ENCODE results near the gene CLCN2.

Gene CLCN2

GRCh38 chr3:184321666-184322065 is 39.7 kb downstream of the CLCN2 start:
- no peak for DNase-seq

GRCh38 chr3:184320104-184320445 is 41.3 kb downstream of the CLCN2 start:
- DNase-seq = peak; percentile 36

GRCh38 chr3:184317201-184317600 is 44.2 kb downstream of the CLCN2 start:
- no peak for DNase-seq

GRCh38 chr3:184316792-184317191 is 44.6 kb downstream of the CLCN2 start:
- DNase-seq = no peak

- no peak for DNase-seq
Observed at GRCh38 chr3:184315871-184316661, 45.3 kb downstream of the CLCN2 start.

GRCh38 chr3:184315543-184315867 is 45.9 kb downstream of the CLCN2 start:
- DNase-seq = no peak

- peak; percentile 58 for DNase-seq
Observed at GRCh38 chr3:184314700-184315542, 46.5 kb downstream of the CLCN2 start.

- peak; percentile 95 for DNase-seq
Observed at GRCh38 chr3:184314363-184314699, 47.1 kb downstream of the CLCN2 start, which contains the start of gene EIF4G1. Gene EIF4G1 (plus strand): TSS chr3:184314606. CDS start chr3:184315797, 1,191 bp downstream.

GRCh38 chr3:184311633-184312032 is 49.8 kb downstream of the CLCN2 start:
- no peak for DNase-seq

- no peak for DNase-seq
Observed at GRCh38 chr3:184308744-184309143, 52.7 kb downstream of the CLCN2 start.

GRCh38 chr3:184307915-184308314 is 53.5 kb downstream of the CLCN2 start:
- DNase-seq = no peak

GRCh38 chr3:184306341-184306972 is 54.9 kb downstream of the CLCN2 start:
- DNase-seq = no peak

- DNase-seq = no peak
Observed at GRCh38 chr3:184305577-184305976, 55.8 kb downstream of the CLCN2 start.

- no peak for DNase-seq
Observed at GRCh38 chr3:184300378-184300720, 61.1 kb downstream of the CLCN2 start.

GRCh38 chr3:184299488-184300377 is 61.7 kb downstream of the CLCN2 start:
- no peak for DNase-seq

- DNase-seq = peak; percentile 99
Observed at GRCh38 chr3:184298759-184299487, 62.5 kb downstream of the CLCN2 start, which contains the start of gene PSMD2. Gene PSMD2 (plus strand): TSS chr3:184299241. CDS start chr3:184299267, 26 bp downstream.

GRCh38 chr3:184296616-184297015 is 64.8 kb downstream of the CLCN2 start:
- no peak for DNase-seq

All from activated CD4-positive, alpha-beta T cell treated with anti-CD3 and anti-CD28 coated beads, Interleukin-2, amount 50 U/mL, for 16 hours (primary cell).